Neural progenitor cell (in vitro differentiated cells): ENCODE results near the gene FBLN1. TPM values are rescaled to one million over a fixed set of nuclear protein-coding genes. Genes with fewer than 3 reads are reported as not detected.

Source experiments
- DNase-seq: peaks from one replicate; pipeline ENCODE4 v3.0.0-alpha.2; 2016; ENCODE audit warnings: low spot score
- H2AFZ ChIP-seq: fragments of 200-600 bp; sonication (generic); replicated peaks from 2 replicates; pipeline ENCODE4 v1.6.1; 2016; ENCODE audit warnings: antibody characterized with exemption
- H3F3A ChIP-seq: fragments of 200-600 bp; sonication (generic); 2 replicates; pipeline ENCODE4 v1.6.1; 2016; ENCODE audit warnings: antibody characterized with exemption, low read depth
- H3K27ac ChIP-seq: fragments of 200-600 bp; sonication (generic); 2 replicates; pipeline ENCODE4 v1.5.1; 2016; ENCODE audit warnings: mild to moderate bottlenecking
- H3K27me3 ChIP-seq: fragments of 200-600 bp; sonication (generic); 2 replicates; pipeline ENCODE4 v1.6.1; 2016; ENCODE audit warnings: mild to moderate bottlenecking, moderate library complexity
- H3K36me3 ChIP-seq: fragments of 200-600 bp; sonication (generic); 2 replicates; pipeline ENCODE4 v1.5.1; 2016
- H3K4me1 ChIP-seq: fragments of 200-600 bp; sonication (generic); 2 replicates; pipeline ENCODE4 v1.6.1; 2016; ENCODE audit warnings: mixed run types
- H3K4me2 ChIP-seq: fragments of 200-600 bp; sonication (generic); 2 replicates; pipeline ENCODE4 v1.6.1; 2016
- H3K4me3 ChIP-seq: fragments of 200-600 bp; sonication (generic); 2 replicates; pipeline ENCODE4 v1.5.1; 2016
- H3K79me2 ChIP-seq: fragments of 200-600 bp; sonication (generic); 2 replicates; pipeline ENCODE4 v1.6.1; 2016; ENCODE audit warnings: low read depth
- H3K9ac ChIP-seq: fragments of 200-600 bp; sonication (generic); 2 replicates; pipeline ENCODE4 v1.6.1; 2016
- H3K9me3 ChIP-seq: fragments of 200-600 bp; sonication (generic); 2 replicates; pipeline ENCODE4 v1.5.1; 2016; ENCODE audit warnings: low read depth
- H4K20me1 ChIP-seq: fragments of 200-600 bp; sonication (generic); 2 replicates; pipeline ENCODE4 v1.6.1; 2016; ENCODE audit warnings: low read depth
- H3K27ac Mint-ChIP-seq: 3 replicates; pipeline ENCODE4 v1.8.0; 2021; ENCODE audit warnings: mixed read lengths
- H3K27me3 Mint-ChIP-seq: 2 replicates; pipeline ENCODE4 v1.8.0; 2022; ENCODE audit warnings: low read depth, mild to moderate bottlenecking, inconsistent platforms, moderate library complexity, mixed read lengths; ENCODE audit not compliant: insufficient read depth
- H3K36me3 Mint-ChIP-seq: 3 replicates; pipeline ENCODE4 v1.8.0; 2021; ENCODE audit warnings: mixed read lengths
- H3K4me1 Mint-ChIP-seq: 3 replicates; pipeline ENCODE4 v1.8.0; 2021; ENCODE audit warnings: mixed read lengths
- H3K4me3 Mint-ChIP-seq: 3 replicates; pipeline ENCODE4 v1.8.0; 2021; ENCODE audit warnings: mild to moderate bottlenecking, moderate library complexity, mixed read lengths
- H3K9me3 Mint-ChIP-seq: 3 replicates; pipeline ENCODE4 v1.8.0; 2020; ENCODE audit warnings: mixed read lengths
- EZH2 ChIP-seq: fragments of 200-600 bp; sonication (generic); IDR thresholded peaks from 2 replicates; pipeline ENCODE4 v1.6.1; 2017; ENCODE audit warnings: antibody characterized with exemption, mild to moderate bottlenecking, moderate library complexity
- EZH2phosphoT487 ChIP-seq: fragments of 200-600 bp; sonication (generic); IDR thresholded peaks from 2 replicates; pipeline ENCODE4 v1.6.1; 2017; ENCODE audit warnings: antibody characterized with exemption
- total RNA-seq: library from RNA; depleted of rRNA; stranded (reverse); fragments of >200 nt; gene quantifications from 2 replicates; pipeline ENCODE4 v1.2.3, GENCODE V29; 2015; ENCODE audit warnings: low replicate concordance
- TF ChIP-seq, protein P1 (sequence below): fragments of 200-600 bp; sonication (generic); IDR thresholded peaks from 2 replicates; pipeline ENCODE4 v1.5.1; 2017; ENCODE audit warnings: antibody characterized with exemption, mild to moderate bottlenecking

Gene FBLN1
- total RNA-seq, 1 donor from 2014 or later, result 84.3 TPM

DNA sequence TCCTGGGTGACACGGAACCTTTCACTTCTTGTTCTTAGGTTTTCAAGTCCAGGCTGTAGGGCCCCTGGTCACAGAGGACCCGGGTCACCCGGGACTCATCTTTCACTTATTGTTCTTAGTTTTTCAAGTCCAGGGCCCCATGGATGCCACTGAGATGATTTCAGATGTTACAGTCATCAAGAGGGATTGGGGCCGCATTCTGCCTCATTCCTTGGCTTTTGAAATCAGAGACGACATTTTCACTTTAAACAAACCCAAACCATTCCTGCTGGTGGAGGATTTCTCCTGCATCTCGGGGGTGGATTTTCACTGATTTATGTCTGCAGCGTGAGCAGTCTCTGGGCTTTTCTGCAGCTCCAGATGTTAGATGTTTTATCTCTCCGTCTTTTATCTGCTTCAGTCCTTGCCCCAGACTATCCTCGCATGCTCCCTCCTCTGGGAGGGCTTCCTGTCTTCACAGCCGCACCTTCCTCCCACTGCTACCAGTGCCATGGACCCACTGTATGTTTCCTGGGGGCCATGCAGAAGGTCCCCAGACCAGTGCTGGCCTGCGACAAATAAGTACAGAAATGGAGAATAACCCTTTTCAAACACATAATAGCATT, 27.4 kb downstream of the FBLN1 start:
- Histone ChIP-seq H3F3A (no peaks in the 10 kb centered on the region), H3K4me3 (no peak overlapping the region), H3K79me2 (no peaks in the 10 kb centered on the region), H3K4me2 (no peak overlapping the region), H3K4me1 (no peaks in the 10 kb centered on the region), H3K9ac (no peak overlapping the region), H2AFZ (no peak overlapping the region), H3K9me3 (no peaks in the 10 kb centered on the region), H4K20me1 (peaks cover 3% of the 10 kb centered on the region), H3K36me3 (no peaks in the 10 kb centered on the region), H3K27ac (no peak overlapping the region), H3K27me3 (no peaks in the 10 kb centered on the region)
- H3K27me3 Mint-ChIP-seq, result no peaks in the 10 kb centered on the region
- peaks cover 7% of the 10 kb centered on the region for H3K4me1 Mint-ChIP-seq
- H3K4me3 Mint-ChIP-seq, result no peak overlapping the region
- peaks cover 10% of the 10 kb centered on the region for H3K36me3 Mint-ChIP-seq
- H3K9me3 Mint-ChIP-seq, result no peaks in the 10 kb centered on the region
- DNase-seq, result no peak
- no peak overlapping the region for H3K27ac Mint-ChIP-seq
- TF ChIP-seq EZH2phosphoT487 (no peak), EZH2 (no peak)

DNA sequence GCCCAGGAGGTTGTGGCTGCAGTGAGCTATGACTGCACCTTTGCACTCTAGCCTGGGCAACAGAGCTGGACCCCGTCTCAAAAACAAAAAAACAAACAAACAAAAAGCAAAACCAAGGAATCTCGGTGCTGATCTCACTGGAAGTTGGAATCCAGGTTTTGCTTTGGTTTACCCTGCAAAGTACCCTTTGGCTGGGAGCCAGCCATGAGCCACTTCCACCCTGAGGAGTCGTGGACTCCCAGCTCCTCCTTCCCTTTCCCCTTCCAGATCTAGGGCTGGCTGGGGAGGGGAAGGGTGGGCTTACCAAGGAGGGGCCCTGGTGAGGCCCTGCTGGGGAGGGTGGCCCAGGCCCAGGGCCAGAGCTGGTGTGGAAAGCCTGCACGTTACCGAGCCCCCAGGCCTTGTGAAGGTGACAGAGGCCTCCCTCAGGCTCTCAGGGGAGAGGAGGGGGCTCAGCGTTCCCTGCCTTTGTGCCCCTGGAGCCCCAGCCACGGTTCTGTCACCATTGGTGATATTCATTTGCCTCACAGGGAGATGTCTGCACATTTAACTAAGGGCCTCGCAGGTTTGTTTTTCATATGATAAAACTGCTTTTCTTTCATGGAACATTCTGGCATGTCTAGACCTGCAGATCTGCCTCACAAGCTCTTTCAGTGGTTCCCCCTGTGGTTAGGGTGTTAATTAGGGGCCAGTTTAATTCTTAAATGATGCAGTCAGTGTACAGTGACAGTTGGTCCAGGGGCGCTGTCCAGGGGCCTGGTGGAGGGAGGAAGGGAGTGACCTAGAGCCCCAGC, 29.0 kb downstream of the FBLN1 start:
- no peak for DNase-seq
- Histone ChIP-seq H3K36me3 (no peaks in the 10 kb centered on the region), H3K4me2 (no peak overlapping the region), H3K9me3 (no peaks in the 10 kb centered on the region), H2AFZ (no peak overlapping the region), H4K20me1 (peaks cover 3% of the 10 kb centered on the region), H3K27ac (peak overlapping the region; percentile 67), H3K9ac (no peak overlapping the region), H3K4me3 (no peak overlapping the region), H3K27me3 (no peaks in the 10 kb centered on the region), H3K4me1 (no peaks in the 10 kb centered on the region), H3F3A (no peaks in the 10 kb centered on the region), H3K79me2 (no peaks in the 10 kb centered on the region)
- TF ChIP-seq EZH2phosphoT487, result no peak
- TF ChIP-seq, protein P1, sequence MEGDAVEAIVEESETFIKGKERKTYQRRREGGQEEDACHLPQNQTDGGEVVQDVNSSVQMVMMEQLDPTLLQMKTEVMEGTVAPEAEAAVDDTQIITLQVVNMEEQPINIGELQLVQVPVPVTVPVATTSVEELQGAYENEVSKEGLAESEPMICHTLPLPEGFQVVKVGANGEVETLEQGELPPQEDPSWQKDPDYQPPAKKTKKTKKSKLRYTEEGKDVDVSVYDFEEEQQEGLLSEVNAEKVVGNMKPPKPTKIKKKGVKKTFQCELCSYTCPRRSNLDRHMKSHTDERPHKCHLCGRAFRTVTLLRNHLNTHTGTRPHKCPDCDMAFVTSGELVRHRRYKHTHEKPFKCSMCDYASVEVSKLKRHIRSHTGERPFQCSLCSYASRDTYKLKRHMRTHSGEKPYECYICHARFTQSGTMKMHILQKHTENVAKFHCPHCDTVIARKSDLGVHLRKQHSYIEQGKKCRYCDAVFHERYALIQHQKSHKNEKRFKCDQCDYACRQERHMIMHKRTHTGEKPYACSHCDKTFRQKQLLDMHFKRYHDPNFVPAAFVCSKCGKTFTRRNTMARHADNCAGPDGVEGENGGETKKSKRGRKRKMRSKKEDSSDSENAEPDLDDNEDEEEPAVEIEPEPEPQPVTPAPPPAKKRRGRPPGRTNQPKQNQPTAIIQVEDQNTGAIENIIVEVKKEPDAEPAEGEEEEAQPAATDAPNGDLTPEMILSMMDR, result no peak
- Mint-ChIP-seq H3K27ac (peak overlapping the region; percentile 25), H3K9me3 (no peaks in the 10 kb centered on the region), H3K36me3 (peaks cover 10% of the 10 kb centered on the region), H3K4me3 (no peak overlapping the region), H3K27me3 (peaks cover 2% of the 10 kb centered on the region), H3K4me1 (peaks cover 7% of the 10 kb centered on the region)

DNA sequence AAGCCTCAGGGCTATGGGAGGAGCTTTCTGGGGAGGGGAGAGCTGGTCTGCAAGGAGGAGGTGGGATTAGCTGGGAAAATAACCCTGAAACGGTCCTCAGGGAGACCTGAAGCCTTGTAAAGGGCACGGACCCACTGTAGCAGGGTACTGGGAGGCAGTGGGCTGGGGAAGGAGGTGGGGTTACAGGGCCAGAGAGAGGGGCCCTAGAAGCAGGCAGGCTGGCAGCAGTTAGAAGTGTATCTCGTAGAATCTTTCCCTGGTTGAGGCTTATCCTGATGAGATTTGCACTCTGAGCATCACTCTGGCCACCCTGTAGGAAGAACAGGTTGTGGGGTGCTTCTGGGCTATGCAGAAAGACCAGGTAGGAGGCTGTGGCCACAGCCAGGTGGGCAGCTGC, 29.6 kb downstream of the FBLN1 start:
- TF ChIP-seq EZH2phosphoT487 (no peak), EZH2 (no peak)
- TF ChIP-seq, protein P1, result no peak
- Mint-ChIP-seq H3K36me3 (peaks cover 8% of the 10 kb centered on the region), H3K27ac (peak overlapping the region; percentile 25), H3K9me3 (no peaks in the 10 kb centered on the region), H3K4me3 (no peak overlapping the region), H3K4me1 (peaks cover 7% of the 10 kb centered on the region), H3K27me3 (peaks cover 2% of the 10 kb centered on the region)
- Histone ChIP-seq H3K79me2 (no peaks in the 10 kb centered on the region), H3K27ac (no peak overlapping the region), H3K9me3 (no peaks in the 10 kb centered on the region), H3K4me1 (no peaks in the 10 kb centered on the region), H4K20me1 (peaks cover 3% of the 10 kb centered on the region), H3K4me2 (no peak overlapping the region), H2AFZ (no peak overlapping the region), H3K9ac (no peak overlapping the region), H3K4me3 (no peak overlapping the region), H3K36me3 (no peaks in the 10 kb centered on the region), H3F3A (no peaks in the 10 kb centered on the region), H3K27me3 (no peaks in the 10 kb centered on the region)
- no peak for DNase-seq

DNA sequence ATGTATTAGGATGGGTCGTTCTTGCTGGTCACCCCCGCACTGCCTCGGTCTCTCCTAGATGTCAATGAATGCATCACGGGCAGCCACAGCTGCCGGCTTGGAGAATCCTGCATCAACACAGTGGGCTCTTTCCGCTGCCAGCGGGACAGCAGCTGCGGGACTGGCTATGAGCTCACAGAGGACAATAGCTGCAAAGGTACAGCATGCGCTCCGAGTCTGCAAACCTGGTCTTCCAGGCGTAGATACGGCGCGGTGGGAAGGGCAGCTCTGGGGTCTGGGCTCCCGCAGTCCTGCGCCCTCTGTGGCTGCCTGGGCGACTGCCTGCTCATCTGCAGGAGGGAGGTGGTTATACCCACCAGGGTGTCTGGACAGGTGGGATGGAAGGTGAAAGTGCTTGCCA, 31.0 kb downstream of the FBLN1 start:
- H3K27ac ChIP-seq, result no peak overlapping the region
- peaks cover 3% of the 10 kb centered on the region for H4K20me1 ChIP-seq
- TF ChIP-seq EZH2phosphoT487 (no peak), EZH2 (no peak)
- TF ChIP-seq, protein P1, result no peak
- H3F3A ChIP-seq, result no peaks in the 10 kb centered on the region
- no peak overlapping the region for H3K4me2 ChIP-seq
- no peak overlapping the region for H3K9ac ChIP-seq
- DNase-seq, result no peak
- H3K9me3 ChIP-seq, result no peaks in the 10 kb centered on the region
- no peaks in the 10 kb centered on the region for H3K9me3 Mint-ChIP-seq
- peaks cover 3% of the 10 kb centered on the region for H3K4me1 ChIP-seq
- H3K4me3 ChIP-seq, result no peak overlapping the region
- no peaks in the 10 kb centered on the region for H3K27me3 ChIP-seq
- peaks cover 3% of the 10 kb centered on the region for H3K36me3 Mint-ChIP-seq
- peaks cover 11% of the 10 kb centered on the region for H3K4me1 Mint-ChIP-seq
- no peak overlapping the region for H3K27ac Mint-ChIP-seq
- no peak overlapping the region for H3K4me3 Mint-ChIP-seq
- H3K27me3 Mint-ChIP-seq, result peaks cover 2% of the 10 kb centered on the region
- H2AFZ ChIP-seq, result no peak overlapping the region
- no peaks in the 10 kb centered on the region for H3K79me2 ChIP-seq
- H3K36me3 ChIP-seq, result no peaks in the 10 kb centered on the region
